ENCODE data around the gene SUGP2.

- TF ChIP-seq EZH2phosphoT487 (conservative IDR thresholded peaks at IDR 0.05; ENCODE audit: low read length) (no peak), CTCF (IDR thresholded peaks at IDR 0.05; ENCODE audit: insufficient read depth, low read length, poor library complexity, severe bottlenecking) (no peak)
These were observed 7.1 kb upstream of the SUGP2 start for GRCh38 chr19:19040417-19040816.

All from SU-DHL-6 (cell line).